Measurements from ENCODE around the gene TOR1A.
A peak's percentile ranks its signal among the peaks of the same experiment; 100 is the strongest.

Gene TOR1A, protein sequence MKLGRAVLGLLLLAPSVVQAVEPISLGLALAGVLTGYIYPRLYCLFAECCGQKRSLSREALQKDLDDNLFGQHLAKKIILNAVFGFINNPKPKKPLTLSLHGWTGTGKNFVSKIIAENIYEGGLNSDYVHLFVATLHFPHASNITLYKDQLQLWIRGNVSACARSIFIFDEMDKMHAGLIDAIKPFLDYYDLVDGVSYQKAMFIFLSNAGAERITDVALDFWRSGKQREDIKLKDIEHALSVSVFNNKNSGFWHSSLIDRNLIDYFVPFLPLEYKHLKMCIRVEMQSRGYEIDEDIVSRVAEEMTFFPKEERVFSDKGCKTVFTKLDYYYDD

DNA sequence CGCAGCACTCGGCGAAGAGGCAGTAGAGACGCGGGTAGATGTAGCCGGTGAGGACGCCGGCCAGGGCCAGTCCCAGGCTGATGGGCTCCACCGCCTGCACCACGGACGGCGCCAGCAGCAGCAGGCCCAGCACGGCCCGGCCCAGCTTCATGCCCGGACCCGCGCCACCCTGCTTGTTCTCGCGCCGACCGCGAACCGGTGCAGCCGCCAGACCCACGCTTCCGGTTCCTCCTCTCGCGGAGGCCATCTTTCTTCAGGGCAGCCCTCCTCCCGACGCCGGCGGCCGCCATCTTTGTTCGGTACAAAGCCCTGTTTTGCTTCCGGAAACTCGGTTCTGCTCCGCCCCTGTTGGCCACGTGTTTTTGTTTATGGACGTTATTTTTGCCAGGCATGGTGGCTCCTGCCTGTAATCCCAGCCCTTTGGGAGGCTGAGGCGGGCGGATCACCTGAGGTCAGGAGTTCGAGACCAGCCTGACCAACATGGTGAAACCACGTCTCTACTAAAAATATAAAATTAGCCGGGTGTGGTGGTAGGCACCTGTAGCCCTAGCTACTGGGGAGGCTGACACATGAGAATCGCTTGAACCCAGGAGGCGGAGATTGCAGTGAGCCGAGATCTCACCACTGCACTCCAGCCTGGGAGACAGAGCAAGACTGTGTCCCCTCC is at the start of gene TOR1A:
Gene TOR1A (minus strand): TSS at position 202 of the 667 bp plus-strand sequence. CDS start 51 bp downstream, at position 151.
- DNase-seq, result peak; percentile 94

DNA sequence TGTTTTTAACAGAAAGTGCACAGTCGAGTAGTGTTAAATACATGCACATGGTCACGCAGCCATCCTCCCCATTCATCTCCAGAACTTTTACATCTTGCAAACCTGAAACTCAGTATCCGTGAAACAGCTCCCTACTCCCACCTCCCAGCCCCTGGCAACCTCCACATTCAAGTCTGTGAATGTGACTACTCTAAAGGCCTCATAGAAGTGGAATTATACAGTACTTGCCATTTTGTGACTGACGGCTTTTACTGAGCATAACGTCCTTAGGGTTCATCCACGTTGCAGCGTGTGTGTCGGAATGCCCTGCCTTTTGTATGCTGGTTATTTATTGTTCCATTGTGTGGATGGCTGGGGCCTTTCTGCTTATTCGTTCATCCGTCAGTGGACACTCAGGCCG is 47.1 kb upstream of the TOR1A start:
- no peak for DNase-seq

DNA sequence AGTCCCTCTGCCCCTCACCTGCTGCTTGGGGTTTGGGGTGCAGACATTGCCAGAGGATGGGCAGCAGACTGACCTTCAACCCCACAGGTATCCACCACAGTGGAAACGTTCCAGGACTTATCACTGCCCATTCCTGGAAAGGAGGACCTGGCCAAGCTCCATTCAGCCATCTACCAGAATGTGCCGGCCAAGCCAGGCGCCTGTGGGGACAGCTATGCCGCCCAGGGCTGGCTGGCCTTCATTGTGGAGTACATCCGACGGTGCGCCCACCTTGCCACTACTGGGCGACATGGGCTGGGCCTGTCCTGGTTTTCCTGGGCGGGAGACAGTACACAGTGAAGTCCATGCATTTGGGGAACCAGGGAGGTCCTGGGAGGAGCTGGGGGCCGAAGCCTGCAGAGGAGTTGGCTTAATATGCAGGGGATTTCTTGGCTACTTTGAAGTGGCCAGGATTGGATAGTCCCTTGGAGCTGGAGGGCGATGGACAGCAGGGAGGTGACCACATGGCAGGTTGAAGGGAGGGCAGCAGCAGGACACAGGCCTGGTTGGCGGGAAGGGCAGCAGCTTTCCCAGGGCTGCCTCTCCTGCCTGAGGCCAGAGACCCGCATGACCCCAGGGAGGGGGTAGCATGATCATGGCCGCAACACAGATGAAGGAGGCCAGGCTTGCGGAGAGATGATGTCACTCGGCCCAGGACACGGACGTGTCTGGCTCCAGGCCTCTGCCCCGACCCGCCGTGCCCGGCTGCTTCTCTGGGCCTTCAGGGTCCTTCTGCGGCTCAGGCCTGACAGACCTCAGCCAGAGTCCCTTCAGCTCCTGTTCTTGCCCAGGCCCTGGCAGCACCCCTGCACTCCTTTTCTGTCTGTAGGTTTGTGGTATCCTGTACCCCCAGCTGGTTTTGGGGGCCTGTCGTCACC is 45.9 kb upstream of the TOR1A start:
- DNase-seq, result no peak

DNA sequence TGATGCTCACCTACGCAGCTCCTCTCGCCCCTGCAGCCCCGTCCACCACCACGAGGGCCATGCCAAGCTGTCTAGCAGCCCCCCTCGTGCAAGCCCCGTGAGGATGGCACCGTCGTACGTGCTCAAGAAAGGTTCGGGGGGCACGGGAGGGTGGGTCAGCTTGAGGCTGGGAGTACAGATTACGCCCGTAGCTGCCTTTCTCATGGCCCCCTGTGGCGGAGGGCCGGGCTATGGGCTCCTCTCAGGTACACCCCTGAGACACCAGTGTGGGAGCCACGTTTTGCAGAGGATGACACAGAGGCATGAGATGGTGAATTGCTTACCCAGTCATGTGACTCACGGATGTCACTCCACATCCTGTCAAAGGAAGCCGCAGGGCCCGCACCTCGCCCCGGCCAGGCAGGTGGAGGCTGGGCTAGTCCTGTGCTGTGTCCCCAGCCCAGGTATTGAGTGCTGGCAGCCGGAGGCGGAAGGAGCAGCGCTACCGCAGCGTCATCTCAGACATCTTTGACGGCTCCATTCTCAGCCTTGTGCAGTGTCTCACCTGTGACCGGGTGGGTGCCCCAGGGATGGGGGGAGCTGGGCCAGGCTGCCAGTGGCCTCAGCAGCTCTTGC is 45.0 kb upstream of the TOR1A start:
- DNase-seq, result peak; percentile 96

DNA sequence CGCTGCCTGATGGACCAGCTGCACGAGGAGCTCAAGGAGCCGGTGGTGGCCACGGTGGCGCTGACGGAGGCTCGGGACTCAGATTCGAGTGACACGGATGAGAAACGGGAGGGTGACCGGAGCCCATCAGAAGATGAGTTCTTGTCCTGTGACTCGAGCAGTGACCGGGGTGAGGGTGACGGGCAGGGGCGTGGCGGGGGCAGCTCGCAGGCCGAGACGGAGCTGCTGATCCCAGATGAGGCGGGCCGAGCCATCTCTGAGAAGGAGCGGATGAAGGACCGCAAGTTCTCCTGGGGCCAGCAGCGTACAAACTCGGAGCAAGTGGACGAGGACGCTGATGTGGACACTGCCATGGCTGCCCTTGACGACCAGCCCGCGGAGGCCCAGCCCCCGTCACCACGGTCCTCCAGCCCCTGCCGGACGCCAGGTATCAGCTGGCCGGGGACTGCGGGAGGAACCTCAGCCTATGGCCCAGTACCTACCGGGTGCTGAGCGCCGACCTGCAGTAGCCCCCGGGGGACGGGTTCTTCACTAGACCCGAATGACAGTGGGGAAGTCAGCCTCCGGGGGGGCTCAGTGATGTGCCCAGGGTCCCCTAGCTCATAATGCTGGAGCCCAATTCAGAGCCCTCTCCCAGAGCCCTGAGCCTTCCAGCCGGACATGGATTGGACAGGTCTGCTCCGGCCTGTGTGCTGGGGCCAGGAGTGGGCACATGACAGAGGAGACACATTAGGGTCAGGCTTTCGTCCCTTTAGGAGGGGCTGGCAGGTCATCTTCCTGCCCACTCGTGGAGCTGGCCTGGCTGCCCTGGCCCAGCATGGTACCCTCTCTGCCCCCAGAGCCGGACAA is 44.3 kb upstream of the TOR1A start:
- no peak for DNase-seq

DNA sequence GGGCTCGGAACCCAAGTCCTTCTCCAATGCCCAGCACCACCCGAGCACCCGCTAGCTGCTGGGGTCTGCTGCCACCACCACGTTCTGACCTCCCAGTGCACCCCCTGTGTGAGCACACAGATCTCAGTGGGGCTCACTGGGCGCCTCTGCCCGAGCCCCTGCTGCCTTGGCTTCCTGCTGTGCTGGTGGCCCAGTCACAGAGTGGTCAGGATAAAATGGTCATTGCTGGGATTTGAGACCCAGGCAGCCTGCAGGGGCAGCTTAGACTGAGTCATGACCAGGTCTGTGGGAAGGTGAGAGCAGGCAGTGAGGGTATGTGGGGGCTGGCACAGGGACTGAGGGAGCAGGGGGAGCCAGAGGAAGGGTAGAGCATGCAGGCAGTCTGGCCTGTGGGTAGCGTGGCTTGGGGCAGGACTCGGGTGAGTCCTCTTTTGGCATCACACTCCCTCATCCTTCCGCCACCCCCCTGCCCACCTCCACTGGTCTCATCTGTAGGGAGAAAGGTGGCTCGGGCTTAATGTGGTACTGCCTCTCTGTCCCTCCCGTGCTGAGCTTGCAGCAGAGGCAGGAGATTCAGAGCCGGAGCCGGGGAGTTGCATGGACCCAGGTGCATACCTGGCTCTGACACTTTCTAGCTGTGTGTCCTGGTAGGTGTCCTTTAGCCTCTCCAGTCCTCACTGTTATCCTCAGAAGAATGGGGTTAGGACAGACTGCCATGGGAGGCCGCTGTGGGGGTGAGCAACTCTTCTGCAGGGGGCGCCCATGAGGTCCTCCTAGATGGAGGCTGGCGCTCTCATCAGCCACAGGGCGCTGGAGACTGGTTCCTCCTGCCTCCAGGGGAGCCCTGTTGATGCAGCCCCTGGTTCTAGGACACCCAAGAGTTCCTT is 43.4 kb upstream of the TOR1A start:
- peak; percentile 32 for DNase-seq

DNA sequence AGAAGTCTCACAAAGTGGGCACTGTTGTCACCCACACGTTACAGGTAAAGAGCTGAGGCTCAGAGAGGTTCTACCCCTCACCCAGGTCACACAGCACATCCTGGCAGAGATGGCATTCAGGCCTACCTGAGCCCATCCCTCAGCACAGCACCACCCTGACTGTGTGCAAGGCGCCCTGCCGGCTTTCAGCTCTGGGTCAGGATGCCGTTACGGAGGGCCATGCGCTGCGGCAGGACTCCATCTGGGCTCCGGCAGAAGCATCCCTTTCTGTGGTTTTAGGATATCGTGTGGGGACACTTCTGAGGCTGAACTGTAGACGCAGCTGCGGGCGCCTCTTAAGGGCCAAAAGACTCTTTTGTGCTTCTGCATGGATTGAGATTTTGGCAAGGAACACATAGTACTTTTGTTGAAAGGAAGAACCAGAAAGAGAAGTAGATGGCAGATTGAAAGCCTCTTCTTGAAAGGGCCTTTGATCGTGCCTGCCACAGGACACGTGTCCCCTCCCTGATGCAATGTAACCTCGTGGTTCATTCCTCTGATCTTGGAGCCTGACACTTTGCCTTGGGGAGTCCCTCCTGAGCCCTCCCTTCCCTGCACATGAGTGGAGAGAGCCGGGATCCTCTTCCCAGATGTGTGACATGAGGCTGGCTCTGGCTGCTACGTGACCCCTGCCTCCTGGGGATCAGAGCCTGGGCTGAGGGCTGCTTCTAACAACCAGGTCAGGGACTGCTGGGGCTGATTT is 42.6 kb upstream of the TOR1A start:
- DNase-seq, result peak; percentile 75

DNA sequence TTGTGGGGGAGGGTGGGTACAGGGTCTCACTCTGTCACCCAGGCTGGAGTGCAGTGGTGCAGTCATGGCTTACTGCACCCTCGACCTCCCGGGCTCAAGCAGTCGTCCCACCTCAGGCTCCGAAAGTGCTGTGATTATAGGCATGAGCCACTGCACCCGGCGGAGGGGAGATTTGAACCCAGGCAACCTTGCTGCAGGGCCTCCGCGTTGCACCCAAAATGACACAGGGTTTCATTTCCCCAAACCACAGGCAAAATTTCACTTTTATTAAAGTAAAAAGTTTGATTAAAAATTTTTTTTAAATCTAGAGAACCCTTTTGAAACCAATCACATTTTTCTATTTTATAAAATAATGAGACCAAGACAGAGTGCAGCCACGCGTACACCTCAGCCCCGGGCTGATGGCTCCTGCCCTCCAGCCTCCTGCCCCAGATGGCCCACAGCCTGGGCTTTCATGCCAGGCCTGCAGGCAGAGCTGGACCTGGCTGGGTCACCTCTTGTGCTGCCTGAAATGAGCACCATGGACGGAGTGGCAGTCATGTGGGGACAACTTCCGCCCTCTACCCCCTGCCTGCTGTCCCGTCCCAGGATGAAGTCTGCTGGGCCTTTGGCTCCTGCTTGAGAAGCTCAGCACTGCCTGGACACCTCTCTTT is 41.9 kb upstream of the TOR1A start:
- DNase-seq, result no peak

DNA sequence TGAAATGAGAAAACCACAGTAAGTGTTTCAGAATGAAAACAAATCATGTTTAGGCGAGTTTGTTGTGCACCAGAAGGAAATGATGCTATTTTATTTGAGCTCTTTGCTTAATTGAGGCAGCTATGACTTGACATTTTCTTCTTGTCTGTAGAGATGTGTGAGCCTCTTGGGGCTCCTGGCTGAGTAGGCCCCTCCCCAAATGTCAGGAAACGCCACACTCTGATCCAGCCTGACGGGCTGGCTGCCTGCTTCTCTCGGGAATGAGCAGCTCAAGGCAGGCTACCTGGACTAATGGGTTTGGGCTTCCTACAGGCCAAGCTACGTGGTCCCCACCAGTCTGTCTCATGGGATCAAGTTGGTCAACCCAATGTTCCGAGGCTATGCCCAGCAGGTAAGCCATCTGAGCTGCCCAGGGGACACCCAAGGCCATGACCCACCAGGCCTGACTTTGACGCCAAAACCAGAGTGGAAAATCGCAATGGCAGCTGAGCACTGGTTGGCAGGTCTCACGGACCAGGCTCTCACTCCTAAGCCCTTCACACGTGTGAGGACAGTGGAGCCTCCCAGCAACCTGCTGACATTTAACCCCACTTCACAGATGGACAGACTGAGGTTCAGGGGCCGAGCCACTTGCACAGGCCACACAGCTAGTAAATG is 41.2 kb upstream of the TOR1A start:
- no peak for DNase-seq

DNA sequence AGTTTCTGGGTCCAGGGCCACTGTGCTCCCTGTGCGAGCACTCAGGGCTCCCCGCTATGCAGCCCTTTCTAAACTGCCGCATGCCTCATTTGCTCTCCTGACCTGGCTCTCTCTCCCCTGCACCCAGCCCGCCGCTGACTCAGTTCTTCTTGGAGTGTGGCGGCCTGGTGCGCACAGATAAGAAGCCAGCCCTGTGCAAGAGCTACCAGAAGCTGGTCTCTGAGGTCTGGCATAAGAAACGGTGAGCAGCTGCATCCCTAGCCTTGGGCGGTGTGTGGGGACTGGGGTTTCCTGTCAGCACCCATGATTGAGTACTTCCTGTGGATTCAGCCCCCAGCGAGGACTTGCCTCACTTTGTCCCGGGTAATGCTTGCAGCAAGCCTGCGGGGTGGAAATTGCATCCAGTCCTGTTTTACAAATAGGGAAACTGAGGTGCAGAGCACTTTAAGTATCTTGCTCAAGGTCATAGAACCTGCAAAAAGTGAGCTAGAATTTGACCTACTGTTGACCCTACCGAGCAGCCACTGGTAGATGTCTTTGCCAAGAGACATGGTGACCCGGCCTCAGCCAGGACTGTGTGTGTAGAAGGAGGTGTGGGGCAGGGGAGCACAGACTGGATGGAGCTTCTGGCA is 39.2 kb upstream of the TOR1A start:
- peak; percentile 85 for DNase-seq

DNA sequence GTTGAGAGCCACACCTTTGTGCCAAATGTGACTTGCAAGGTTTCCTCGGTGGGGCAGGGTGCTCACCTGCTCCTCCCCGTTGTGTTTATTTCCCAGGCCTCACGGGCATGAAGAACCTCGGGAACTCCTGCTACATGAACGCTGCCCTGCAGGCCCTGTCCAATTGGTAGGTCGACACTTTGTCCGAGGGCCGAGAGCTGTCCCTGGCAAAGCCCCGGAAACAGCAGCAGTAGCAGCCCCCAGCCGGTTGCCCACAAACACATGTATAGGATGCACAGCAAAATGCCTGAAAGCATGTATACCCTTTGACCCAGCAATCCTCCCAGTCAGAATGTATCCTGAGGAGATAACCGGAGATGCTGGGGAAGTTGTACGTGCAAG is 37.5 kb upstream of the TOR1A start:
- no peak for DNase-seq

DNA sequence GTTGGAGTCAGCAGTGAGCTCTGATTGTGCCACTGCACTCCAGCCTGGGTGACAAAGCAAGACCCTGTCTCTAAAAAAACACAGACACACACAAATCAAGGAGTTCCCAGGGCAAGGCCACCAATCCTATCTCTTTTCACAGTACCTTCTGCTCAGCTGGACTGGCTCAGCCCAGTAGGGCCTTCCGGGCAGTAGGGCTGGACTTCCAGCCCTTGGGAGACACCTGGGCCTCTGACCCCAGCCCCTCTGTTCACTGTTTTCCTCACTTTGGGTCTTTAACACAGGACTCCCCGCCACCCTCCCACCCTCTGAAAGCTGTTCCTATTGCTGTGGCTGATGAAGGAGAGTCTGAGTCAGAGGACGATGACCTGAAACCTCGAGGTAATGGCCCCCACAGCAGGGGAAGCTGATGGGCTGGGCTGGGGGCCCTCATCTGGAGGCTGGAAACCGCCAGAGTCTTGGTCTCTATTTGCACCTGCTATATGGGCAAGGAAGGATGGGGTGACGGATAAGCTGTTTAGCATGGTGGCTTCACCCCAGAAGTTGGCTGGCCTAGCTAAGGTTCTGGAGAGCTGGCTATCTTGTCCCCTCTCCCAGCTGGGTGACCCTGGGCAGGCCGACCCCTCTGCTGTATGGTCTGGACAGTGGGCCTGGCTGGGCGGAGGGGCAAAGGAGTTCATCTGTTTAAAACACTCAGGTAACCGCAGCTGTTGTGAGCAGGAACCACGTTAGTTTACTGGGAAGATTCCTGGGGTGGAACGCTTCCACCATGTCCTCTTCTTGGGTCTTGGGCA is 36.9 kb upstream of the TOR1A start:
- DNase-seq, result no peak

DNA sequence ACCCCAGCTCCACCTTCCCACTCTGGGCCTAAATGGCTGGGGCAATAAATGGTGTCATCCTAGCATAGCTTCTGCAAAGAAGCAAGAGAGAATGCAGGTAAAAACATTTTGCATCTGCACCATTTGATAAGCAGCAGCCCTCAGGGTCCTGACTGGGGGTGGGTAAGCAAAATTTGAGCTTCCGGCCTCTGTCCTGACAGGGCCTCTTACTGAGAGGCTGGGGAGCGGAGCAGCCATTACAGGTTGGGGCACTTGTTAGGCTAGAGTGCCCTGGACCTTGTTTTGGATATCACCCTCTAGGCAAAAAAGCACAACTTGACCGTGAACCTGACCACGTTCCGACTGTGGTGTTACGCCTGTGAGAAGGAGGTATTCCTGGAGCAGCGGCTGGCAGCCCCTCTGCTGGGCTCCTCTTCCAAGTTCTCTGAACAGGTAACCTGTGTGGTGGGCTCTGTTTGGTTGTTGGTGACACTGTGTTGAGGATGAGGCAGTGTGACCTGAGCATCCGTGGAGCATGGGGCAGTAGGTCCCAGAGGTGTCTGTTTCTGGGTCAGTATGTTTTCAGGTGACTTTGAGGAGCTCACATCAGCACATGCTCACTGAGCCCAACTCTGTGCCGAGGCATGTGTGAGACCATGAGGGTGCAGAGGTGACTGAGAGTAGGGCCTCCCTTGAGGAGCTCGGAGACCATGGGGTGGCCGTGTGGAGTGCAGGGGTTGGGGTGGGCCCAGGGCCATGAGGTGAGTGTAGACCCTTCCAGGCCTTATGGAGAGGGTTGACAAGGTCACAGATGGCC is 34.4 kb upstream of the TOR1A start:
- no peak for DNase-seq

DNA sequence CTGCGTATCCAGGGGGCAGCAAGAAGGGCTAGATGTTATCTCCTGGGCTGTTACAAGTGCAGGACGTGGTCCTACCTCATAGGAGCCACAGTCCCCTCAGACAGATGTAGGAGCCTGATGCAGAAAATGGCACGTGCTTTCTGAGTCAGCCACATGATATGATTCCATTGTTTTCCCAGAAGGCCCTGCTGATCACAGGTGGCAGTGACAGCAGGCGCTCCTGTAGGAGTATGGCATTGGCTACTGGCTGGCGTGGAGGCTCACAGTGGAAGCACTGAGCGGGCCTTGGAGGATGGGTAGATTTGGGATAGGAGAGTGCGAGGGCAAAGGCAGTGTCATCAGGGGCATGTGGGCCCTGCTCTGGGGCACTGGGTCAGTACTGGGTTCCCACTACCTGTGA is 33.3 kb upstream of the TOR1A start:
- DNase-seq, result no peak

DNA sequence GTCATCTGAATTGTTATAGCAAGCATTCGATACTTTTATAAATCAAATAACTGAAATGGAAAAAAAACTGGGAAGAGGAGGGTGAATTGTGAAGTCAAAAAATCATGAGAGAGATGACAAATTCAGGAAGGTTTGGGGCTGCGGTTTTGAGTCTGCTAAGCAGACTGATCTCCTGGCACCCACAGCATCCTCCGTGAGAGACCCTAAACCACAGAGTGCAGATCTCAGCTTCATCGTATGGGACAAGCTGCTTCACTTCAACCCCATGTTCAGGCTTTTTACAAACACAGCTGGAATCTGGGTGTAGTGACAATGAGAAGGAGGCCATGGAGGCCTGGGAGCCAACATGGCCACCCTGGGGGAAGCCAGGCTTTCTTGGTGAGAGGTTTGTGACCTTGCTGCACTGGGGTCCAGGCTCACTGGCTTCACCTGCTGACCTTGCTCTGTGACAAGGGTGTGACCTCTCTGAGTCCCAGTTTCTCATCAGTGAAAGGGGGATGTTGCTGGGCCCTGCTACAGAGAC is 30.7 kb upstream of the TOR1A start:
- peak; percentile 61 for DNase-seq

DNA sequence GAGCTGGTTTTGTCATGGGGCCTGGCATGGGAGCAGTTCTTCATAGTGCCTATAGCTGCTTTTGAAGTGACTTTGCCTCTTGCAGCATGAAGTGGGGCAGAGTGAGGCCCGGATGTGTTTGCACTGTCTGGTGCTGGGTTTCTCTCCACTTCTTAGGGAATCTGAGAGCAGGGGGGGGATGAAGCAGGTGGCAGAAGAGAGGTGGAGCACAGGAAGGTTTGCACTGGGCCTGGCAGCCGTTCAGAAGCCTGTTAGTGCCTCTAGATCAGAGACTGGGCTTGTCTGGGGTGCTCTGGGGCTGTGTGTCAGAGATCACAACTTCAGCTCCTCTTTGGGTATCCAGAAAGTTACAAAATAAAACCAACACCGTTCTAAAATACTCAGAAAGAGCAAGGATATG is 29.7 kb upstream of the TOR1A start:
- no peak for DNase-seq

DNA sequence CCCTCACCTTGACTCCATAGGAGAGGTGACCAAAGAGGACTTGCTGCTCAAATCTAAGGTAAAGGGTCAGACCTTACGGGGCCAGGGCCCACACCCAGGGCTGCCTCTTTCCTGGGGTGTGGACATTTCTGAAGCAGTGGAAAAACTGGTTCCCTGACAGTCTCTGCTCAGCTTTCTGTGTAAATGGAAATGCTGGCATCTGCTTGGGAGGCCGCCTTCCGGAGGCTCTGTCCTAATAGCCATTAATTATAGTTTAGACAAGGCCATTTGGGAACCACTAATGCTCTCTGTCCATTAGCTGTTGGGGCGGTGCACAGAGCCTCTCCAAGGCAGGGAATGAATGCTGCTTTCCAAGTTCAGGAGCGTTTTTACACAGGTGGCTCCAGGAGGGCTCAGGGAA is 28.6 kb upstream of the TOR1A start:
- no peak for DNase-seq

All from CD4-positive, alpha-beta T cell treated with Interleukin-6 for 4 hours (primary cell).